ENCODE measurements around the gene RHOBTB1.
"Not testable (repeated sequence)": the region's sequence is repeated elsewhere in the genome, so short reads cannot be mapped to it uniquely, and the experiment has no call there.

RHOBTB1 gene

GRCh38 chr10:60944058-60944909 is at the start of gene RHOBTB1:
RHOBTB1 (minus strand) TSS chr10:60944185; CDS start chr10:60911542, 32,643 bp downstream.
- peak; percentile 43 for DNase-seq

- no peak for DNase-seq
These were observed 48.7 kb upstream of the RHOBTB1 start for GRCh38 chr10:60992636-60993035.

GRCh38 chr10:60990663-60991062 is 46.7 kb upstream of the RHOBTB1 start:
- DNase-seq: no peak

- no peak for DNase-seq
These were observed 45.5 kb upstream of the RHOBTB1 start for GRCh38 chr10:60989400-60989876.

GRCh38 chr10:60986791-60987190 is 42.8 kb upstream of the RHOBTB1 start:
- DNase-seq: no peak

GRCh38 chr10:60985951-60986350 is 42.0 kb upstream of the RHOBTB1 start:
- DNase-seq: no peak

- DNase-seq: no peak
These were observed 37.0 kb upstream of the RHOBTB1 start for GRCh38 chr10:60980997-60981396.

- peak; percentile 26 for DNase-seq
These were observed 35.7 kb upstream of the RHOBTB1 start for GRCh38 chr10:60979667-60980104.

- peak; percentile 43 for DNase-seq
These were observed 34.5 kb upstream of the RHOBTB1 start for GRCh38 chr10:60978287-60979115.

GRCh38 chr10:60977161-60978122 is 33.5 kb upstream of the RHOBTB1 start:
- no peak for DNase-seq

- DNase-seq: no peak
These were observed 32.7 kb upstream of the RHOBTB1 start for GRCh38 chr10:60976687-60977086.

GRCh38 chr10:60975716-60976115 is 31.7 kb upstream of the RHOBTB1 start:
- no peak for DNase-seq

GRCh38 chr10:60974463-60975149 is 30.6 kb upstream of the RHOBTB1 start:
- no peak for DNase-seq

- DNase-seq: no peak
These were observed 29.1 kb upstream of the RHOBTB1 start for GRCh38 chr10:60973086-60973485.

GRCh38 chr10:60972181-60972580 is 28.2 kb upstream of the RHOBTB1 start:
- not testable (repeated sequence) for DNase-seq

- no peak for DNase-seq
These were observed 26.5 kb upstream of the RHOBTB1 start for GRCh38 chr10:60970526-60970925.

GRCh38 chr10:60968504-60968903 is 24.5 kb upstream of the RHOBTB1 start:
- no peak for DNase-seq

- no peak for DNase-seq
These were observed 24.0 kb upstream of the RHOBTB1 start for GRCh38 chr10:60967854-60968484.

GRCh38 chr10:60967260-60967659 is 23.3 kb upstream of the RHOBTB1 start:
- no peak for DNase-seq

- no peak for DNase-seq
These were observed 21.7 kb upstream of the RHOBTB1 start for GRCh38 chr10:60965696-60966095.
